ENCODE results near the gene CGB5. TPM values are rescaled to one million over a fixed set of nuclear protein-coding genes. Genes with fewer than 3 reads are reported as not detected.
A peak's percentile ranks its signal among the peaks of the same experiment; 100 is the strongest.

Gene CGB5
- total and polyA plus RNA-seq, 8 donors: not detected

DNA sequence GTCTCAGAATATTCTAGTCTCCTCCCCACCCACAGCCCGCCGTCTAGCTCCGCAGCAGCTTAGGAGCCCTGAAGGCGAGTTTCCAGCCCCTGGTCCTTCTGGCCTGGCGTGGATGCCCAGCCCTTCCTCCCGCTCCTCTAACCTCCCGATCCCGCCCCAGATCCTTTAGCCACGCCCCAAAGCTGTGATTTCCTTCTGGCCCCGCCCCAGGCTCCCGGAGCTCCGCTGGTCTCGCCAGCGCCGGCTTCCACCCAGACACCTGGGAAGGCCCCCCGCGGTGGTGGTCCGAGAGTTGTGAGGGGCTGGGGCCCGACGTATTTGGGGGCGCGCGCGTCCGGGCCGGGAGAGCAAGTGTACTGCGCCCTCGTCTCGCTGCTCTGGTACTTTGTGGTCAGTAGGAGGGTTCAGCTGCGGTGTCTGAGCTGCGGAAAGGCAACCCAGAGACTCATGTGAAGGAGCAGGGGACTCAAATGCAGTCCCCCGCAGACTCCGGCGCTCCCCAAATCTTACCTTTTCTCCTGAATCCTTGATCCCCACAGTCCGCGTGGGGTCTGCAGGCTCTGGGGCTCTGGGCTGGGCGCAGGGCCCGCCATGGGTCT, 14.1 kb downstream of the CGB5 start, which contains the start of gene CGB7:
CGB7 (minus strand) TSS at position 114 of the 599 bp plus-strand sequence. CDS start 2,374 bp downstream, outside the sequence.
- peak; percentile 81 to 83 for DNase-seq
- 1 to 6% (median 4%) methylated on average over 15 to 38 of the region's 38 CpGs for WGBS, 5 donors
- Histone ChIP-seq H3K9me3 (no peaks in the 10 kb centered on the region), H3K4me1 (peaks cover 24 to 29% (median 25%) of the 10 kb centered on the region in 4 donors), H3K27ac (peak within 1 kb of the TSS in 1 of 5 donors; percentile 5), H3K4me3 (peak within 1 kb of the TSS; percentile 52 to 58 (median 57)), H3K36me3 (no peaks in the 10 kb centered on the region), H3K27me3 (peaks cover 0 to 76% (median 46%) of the 10 kb centered on the region in 3 donors)
- TF ChIP-seq, protein P1, sequence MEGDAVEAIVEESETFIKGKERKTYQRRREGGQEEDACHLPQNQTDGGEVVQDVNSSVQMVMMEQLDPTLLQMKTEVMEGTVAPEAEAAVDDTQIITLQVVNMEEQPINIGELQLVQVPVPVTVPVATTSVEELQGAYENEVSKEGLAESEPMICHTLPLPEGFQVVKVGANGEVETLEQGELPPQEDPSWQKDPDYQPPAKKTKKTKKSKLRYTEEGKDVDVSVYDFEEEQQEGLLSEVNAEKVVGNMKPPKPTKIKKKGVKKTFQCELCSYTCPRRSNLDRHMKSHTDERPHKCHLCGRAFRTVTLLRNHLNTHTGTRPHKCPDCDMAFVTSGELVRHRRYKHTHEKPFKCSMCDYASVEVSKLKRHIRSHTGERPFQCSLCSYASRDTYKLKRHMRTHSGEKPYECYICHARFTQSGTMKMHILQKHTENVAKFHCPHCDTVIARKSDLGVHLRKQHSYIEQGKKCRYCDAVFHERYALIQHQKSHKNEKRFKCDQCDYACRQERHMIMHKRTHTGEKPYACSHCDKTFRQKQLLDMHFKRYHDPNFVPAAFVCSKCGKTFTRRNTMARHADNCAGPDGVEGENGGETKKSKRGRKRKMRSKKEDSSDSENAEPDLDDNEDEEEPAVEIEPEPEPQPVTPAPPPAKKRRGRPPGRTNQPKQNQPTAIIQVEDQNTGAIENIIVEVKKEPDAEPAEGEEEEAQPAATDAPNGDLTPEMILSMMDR (IDR thresholded peaks at IDR 0.05): no peak
- TF ChIP-seq POLR2AphosphoS5 (IDR thresholded peaks at IDR 0.05) (no peak), EP300 (IDR thresholded peaks at IDR 0.05) (no peak), POLR2A (IDR thresholded peaks at IDR 0.05) (no peak)
- intact Hi-C loops (cut with DNase I; ENCODE audit: low total_unique reads): no loop called here

DNA sequence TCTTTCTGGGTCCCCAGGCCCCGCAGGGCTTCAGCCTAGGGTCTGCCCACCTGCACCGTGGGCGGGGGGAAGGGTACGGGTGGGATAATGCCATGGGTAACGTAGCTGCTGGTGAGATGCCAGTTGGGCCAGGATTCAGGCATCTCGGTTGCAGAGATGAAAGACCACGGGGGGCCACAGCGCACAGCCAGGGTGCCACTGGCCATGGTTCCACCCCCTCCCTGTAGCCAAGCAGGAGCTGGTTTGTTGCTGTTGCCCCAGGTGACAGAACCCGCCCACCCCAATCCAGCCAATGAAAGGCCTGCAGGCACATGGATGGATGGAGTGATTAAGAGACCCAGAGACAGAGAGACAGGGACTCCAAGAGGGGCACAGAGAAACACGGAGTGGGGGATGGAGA, 14.9 kb downstream of the CGB5 start:
- 35 to 53% (median 44%) methylated on average over 7 to 10 of the region's 10 CpGs for WGBS, 5 donors
- Histone ChIP-seq H3K36me3 (no peaks in the 10 kb centered on the region), H3K9me3 (no peaks in the 10 kb centered on the region), H3K4me1 (peaks cover 24 to 29% (median 25%) of the 10 kb centered on the region in 4 donors), H3K4me3 (no peak overlapping the region), H3K27ac (no peak overlapping the region), H3K27me3 (peaks cover 0 to 84% (median 47%) of the 10 kb centered on the region in 3 donors)
- TF ChIP-seq, protein P1 (IDR thresholded peaks at IDR 0.05): no peak
- TF ChIP-seq POLR2AphosphoS5 (IDR thresholded peaks at IDR 0.05): no peak
- no peak for TF ChIP-seq EP300 (IDR thresholded peaks at IDR 0.05)
- no peak for TF ChIP-seq POLR2A (IDR thresholded peaks at IDR 0.05)
- DNase-seq: peak in 1 of 2 donors; percentile 44
- intact Hi-C loops (cut with DNase I; ENCODE audit: low total_unique reads): no loop called here

- H3K4me3 ChIP-seq: no peak overlapping the region
- TF ChIP-seq POLR2AphosphoS5 (IDR thresholded peaks at IDR 0.05): no peak
- 56 to 73% (median 60%) methylated on average over 9 of the region's 9 CpGs for WGBS, 5 donors
- H3K36me3 ChIP-seq: no peaks in the 10 kb centered on the region
- H3K27me3 ChIP-seq: peaks cover 0 to 89% (median 52%) of the 10 kb centered on the region in 3 donors
- intact Hi-C loops (cut with DNase I; ENCODE audit: low total_unique reads): no loop called here
- H3K4me1 ChIP-seq: peaks cover 24 to 29% (median 25%) of the 10 kb centered on the region in 4 donors
- DNase-seq: no peak
- H3K9me3 ChIP-seq: no peaks in the 10 kb centered on the region
- H3K27ac ChIP-seq: no peak overlapping the region
Measured at GRCh38 chr19:49059053-49059452, 15.4 kb downstream of the CGB5 start.

- DNase-seq: no peak
- no peaks in the 10 kb centered on the region for H3K36me3 ChIP-seq
- H3K4me1 ChIP-seq: peaks cover 28 to 38% (median 35%) of the 10 kb centered on the region in 4 donors
- 88 to 100% (median 96%) methylated on average over 2 of the region's 2 CpGs for WGBS, 5 donors
- no peak for TF ChIP-seq POLR2A (IDR thresholded peaks at IDR 0.05)
- TF ChIP-seq EP300 (IDR thresholded peaks at IDR 0.05): no peak
- TF ChIP-seq, protein P1 (IDR thresholded peaks at IDR 0.05): no peak
- no peak for TF ChIP-seq POLR2AphosphoS5 (IDR thresholded peaks at IDR 0.05)
- peaks cover 0 to 99% (median 63%) of the 10 kb centered on the region in 3 donors for H3K27me3 ChIP-seq
- no peak overlapping the region for H3K4me3 ChIP-seq
- no peak overlapping the region for H3K27ac ChIP-seq
- H3K9me3 ChIP-seq: no peaks in the 10 kb centered on the region
- intact Hi-C loops (cut with DNase I; ENCODE audit: low total_unique reads): no loop called here
Measured at GRCh38 chr19:49061000-49061399, 17.4 kb downstream of the CGB5 start.

GRCh38 chr19:49061445-49061844, 17.8 kb downstream of the CGB5 start:
- Histone ChIP-seq H3K27ac (no peak overlapping the region), H3K9me3 (no peaks in the 10 kb centered on the region), H3K4me3 (no peak overlapping the region), H3K36me3 (no peaks in the 10 kb centered on the region), H3K4me1 (peaks cover 24 to 33% (median 31%) of the 10 kb centered on the region in 4 donors), H3K27me3 (peaks cover 0 to 100% (median 64%) of the 10 kb centered on the region in 3 donors)
- no peak for DNase-seq
- WGBS, 5 donors: 51 to 70% (median 53%) methylated on average over 19 to 25 of the region's 25 CpGs
- no peak for TF ChIP-seq EP300 (IDR thresholded peaks at IDR 0.05)
- no peak for TF ChIP-seq POLR2A (IDR thresholded peaks at IDR 0.05)
- intact Hi-C loops (cut with DNase I; ENCODE audit: low total_unique reads): no loop called here

Data from stomach (tissue), 9 donors.